Skeletal muscle satellite cell (primary cell): ENCODE data around the gene KCTD16.

Experiments used
- H3K27me3 ChIP-seq: 2 replicates; pipeline ENCODE4 v1.7.0; 2013; ENCODE audit warnings: low read length; ENCODE audit not compliant: control insufficient read depth, insufficient read depth
- H3K36me3 ChIP-seq: 2 replicates; pipeline ENCODE4 v1.7.0; 2013; ENCODE audit warnings: mild to moderate bottlenecking, control low read depth, low read length; ENCODE audit not compliant: insufficient read depth
- H3K4me1 ChIP-seq: 2 replicates; pipeline ENCODE4 v1.7.0; 2013; ENCODE audit warnings: low read length; ENCODE audit not compliant: control insufficient read depth, insufficient read depth
- H3K4me2 ChIP-seq: 2 replicates; pipeline ENCODE4 v1.7.0; 2013; ENCODE audit warnings: mild to moderate bottlenecking, low read length
- H3K4me3 ChIP-seq: 2 replicates; pipeline ENCODE4 v1.7.0; 2013; ENCODE audit warnings: low read length
- H3K9ac ChIP-seq: 2 replicates; pipeline ENCODE4 v1.7.0; 2013; ENCODE audit warnings: mild to moderate bottlenecking, low read depth, low read length, moderate library complexity
- H3K9me3 ChIP-seq: replicated peaks from 2 replicates; pipeline ENCODE4 v1.7.0; 2013; ENCODE audit warnings: mild to moderate bottlenecking, control low read depth, low read length

Gene KCTD16

GRCh38 chr5:144195448-144195847 is 24.8 kb downstream of the KCTD16 start:
- Histone ChIP-seq H3K36me3 (no peaks in the 10 kb centered on the region), H3K27me3 (no peaks in the 10 kb centered on the region), H3K4me3 (no peak overlapping the region), H3K9me3 (no peaks in the 10 kb centered on the region), H3K9ac (no peak overlapping the region), H3K4me2 (no peak overlapping the region), H3K4me1 (peaks cover 39% of the 10 kb centered on the region)

- no peak overlapping the region for H3K4me2 ChIP-seq
- peaks cover 28% of the 10 kb centered on the region for H3K4me1 ChIP-seq
- H3K4me3 ChIP-seq = no peak overlapping the region
- H3K9me3 ChIP-seq = no peaks in the 10 kb centered on the region
- H3K27me3 ChIP-seq = no peaks in the 10 kb centered on the region
- no peak overlapping the region for H3K9ac ChIP-seq
- H3K36me3 ChIP-seq = no peaks in the 10 kb centered on the region
Observed at GRCh38 chr5:144196612-144197011, 25.9 kb downstream of the KCTD16 start.

GRCh38 chr5:144198386-144198785 is 27.7 kb downstream of the KCTD16 start:
- Histone ChIP-seq H3K36me3 (no peaks in the 10 kb centered on the region), H3K4me3 (no peak overlapping the region), H3K27me3 (no peaks in the 10 kb centered on the region), H3K4me1 (peaks cover 32% of the 10 kb centered on the region), H3K9ac (no peak overlapping the region), H3K9me3 (no peaks in the 10 kb centered on the region), H3K4me2 (peak overlapping the region; percentile 54)

- Histone ChIP-seq H3K9ac (no peak overlapping the region), H3K4me3 (no peak overlapping the region), H3K9me3 (no peaks in the 10 kb centered on the region), H3K36me3 (no peaks in the 10 kb centered on the region), H3K4me2 (peak overlapping the region; percentile 25), H3K4me1 (peaks cover 31% of the 10 kb centered on the region), H3K27me3 (no peaks in the 10 kb centered on the region)
Observed at GRCh38 chr5:144201588-144201987, 30.9 kb downstream of the KCTD16 start.

GRCh38 chr5:144202072-144202471 is 31.4 kb downstream of the KCTD16 start:
- H3K9me3 ChIP-seq = no peaks in the 10 kb centered on the region
- peak overlapping the region; percentile 25 for H3K4me2 ChIP-seq
- no peaks in the 10 kb centered on the region for H3K27me3 ChIP-seq
- no peak overlapping the region for H3K9ac ChIP-seq
- no peaks in the 10 kb centered on the region for H3K36me3 ChIP-seq
- H3K4me1 ChIP-seq = peaks cover 31% of the 10 kb centered on the region
- no peak overlapping the region for H3K4me3 ChIP-seq

- Histone ChIP-seq H3K36me3 (no peaks in the 10 kb centered on the region), H3K4me3 (no peak overlapping the region), H3K4me1 (peaks cover 31% of the 10 kb centered on the region), H3K9me3 (no peaks in the 10 kb centered on the region), H3K27me3 (no peaks in the 10 kb centered on the region), H3K4me2 (no peak overlapping the region), H3K9ac (no peak overlapping the region)
Observed at GRCh38 chr5:144202726-144203125, 32.1 kb downstream of the KCTD16 start.

GRCh38 chr5:144203750-144204596 is 33.3 kb downstream of the KCTD16 start:
- H3K4me1 ChIP-seq = peaks cover 21% of the 10 kb centered on the region
- H3K27me3 ChIP-seq = no peaks in the 10 kb centered on the region
- H3K4me2 ChIP-seq = no peak overlapping the region
- H3K9ac ChIP-seq = no peak overlapping the region
- H3K4me3 ChIP-seq = no peak overlapping the region
- H3K9me3 ChIP-seq = no peaks in the 10 kb centered on the region
- H3K36me3 ChIP-seq = no peaks in the 10 kb centered on the region

GRCh38 chr5:144205141-144205551 is 34.5 kb downstream of the KCTD16 start:
- H3K27me3 ChIP-seq = no peaks in the 10 kb centered on the region
- peak overlapping the region; percentile 77 for H3K4me3 ChIP-seq
- peak overlapping the region; percentile 59 for H3K9ac ChIP-seq
- H3K4me1 ChIP-seq = peaks cover 21% of the 10 kb centered on the region
- H3K36me3 ChIP-seq = no peaks in the 10 kb centered on the region
- peak overlapping the region; percentile 93 for H3K4me2 ChIP-seq
- no peaks in the 10 kb centered on the region for H3K9me3 ChIP-seq

- H3K4me2 ChIP-seq = peak overlapping the region; percentile 93
- no peaks in the 10 kb centered on the region for H3K9me3 ChIP-seq
- H3K4me3 ChIP-seq = no peak overlapping the region
- no peak overlapping the region for H3K9ac ChIP-seq
- H3K27me3 ChIP-seq = no peaks in the 10 kb centered on the region
- H3K4me1 ChIP-seq = peaks cover 21% of the 10 kb centered on the region
- H3K36me3 ChIP-seq = no peaks in the 10 kb centered on the region
Observed at GRCh38 chr5:144206141-144206540, 35.5 kb downstream of the KCTD16 start.

GRCh38 chr5:144207875-144208444 is 37.3 kb downstream of the KCTD16 start:
- H3K36me3 ChIP-seq = no peaks in the 10 kb centered on the region
- no peak overlapping the region for H3K9ac ChIP-seq
- no peak overlapping the region for H3K4me3 ChIP-seq
- H3K4me1 ChIP-seq = peaks cover 15% of the 10 kb centered on the region
- H3K4me2 ChIP-seq = peak overlapping the region; percentile 31
- no peaks in the 10 kb centered on the region for H3K9me3 ChIP-seq
- no peaks in the 10 kb centered on the region for H3K27me3 ChIP-seq

- Histone ChIP-seq H3K27me3 (no peaks in the 10 kb centered on the region), H3K9me3 (no peaks in the 10 kb centered on the region), H3K36me3 (no peaks in the 10 kb centered on the region)
Observed at GRCh38 chr5:144209361-144209760, 38.7 kb downstream of the KCTD16 start.

GRCh38 chr5:144210655-144211054 is 40.0 kb downstream of the KCTD16 start:
- no peak overlapping the region for H3K4me3 ChIP-seq
- no peaks in the 10 kb centered on the region for H3K9me3 ChIP-seq
- H3K27me3 ChIP-seq = no peaks in the 10 kb centered on the region
- peaks cover 1% of the 10 kb centered on the region for H3K4me1 ChIP-seq
- no peaks in the 10 kb centered on the region for H3K36me3 ChIP-seq
- H3K9ac ChIP-seq = no peak overlapping the region
- no peak overlapping the region for H3K4me2 ChIP-seq

More at GRCh38 chr5:144209361-144209760, 38.7 kb downstream of the KCTD16 start:
- Histone ChIP-seq H3K4me3 (no peak overlapping the region), H3K4me2 (no peak overlapping the region), H3K4me1 (peaks cover 11% of the 10 kb centered on the region), H3K9ac (no peak overlapping the region)
